GM12875 (cell line): ENCODE data around the gene TIAL1.

Experiments used
- H3K4me3 ChIP-seq: one replicate; pipeline ENCODE4 v1.5.1; 2011; ENCODE audit warnings: low read depth, low read length, control low read depth
- CTCF ChIP-seq: IDR thresholded peaks from 2 replicates; pipeline ENCODE4 v1.5.1; 2011; ENCODE audit warnings: low read depth, mild to moderate bottlenecking, control low read depth, inconsistent platforms, low read length, moderate library complexity, borderline replicate concordance; ENCODE audit not compliant: insufficient read depth

TIAL1 gene

GRCh38 chr10:119640384-119640783 lies 43.6 kb upstream of the TIAL1 start:
- no peak overlapping the region for H3K4me3 ChIP-seq
- no peak for TF ChIP-seq CTCF

- TF ChIP-seq CTCF: no peak
- H3K4me3 ChIP-seq: no peak overlapping the region
Measured at GRCh38 chr10:119638982-119639381, 42.2 kb upstream of the TIAL1 start.

GRCh38 chr10:119637631-119638030 lies 40.9 kb upstream of the TIAL1 start:
- TF ChIP-seq CTCF: no peak
- H3K4me3 ChIP-seq: no peak overlapping the region

GRCh38 chr10:119634219-119634544 lies 37.4 kb upstream of the TIAL1 start:
- H3K4me3 ChIP-seq: no peak overlapping the region
- no peak for TF ChIP-seq CTCF

GRCh38 chr10:119633538-119634218 lies 36.9 kb upstream of the TIAL1 start:
- TF ChIP-seq CTCF: no peak
- no peak overlapping the region for H3K4me3 ChIP-seq

GRCh38 chr10:119630300-119630699 lies 33.5 kb upstream of the TIAL1 start:
- TF ChIP-seq CTCF: no peak
- H3K4me3 ChIP-seq: no peak overlapping the region

GRCh38 chr10:119625570-119626280 lies 29.0 kb upstream of the TIAL1 start:
- no peak overlapping the region for H3K4me3 ChIP-seq
- no peak for TF ChIP-seq CTCF
